ENCODE results near the gene PCDH7.

The PCDH7 gene

GRCh38 chr4:30720021-30720660 is at the start of gene PCDH7:
Gene PCDH7, plus strand, starts transcription at chr4:30720369. Its CDS starts 1,054 bp downstream, at chr4:30721423.
- peak; percentile 61 for DNase-seq

GRCh38 chr4:30671926-30672448 is 48.2 kb upstream of the PCDH7 start:
- DNase-seq = no peak

- no peak for DNase-seq
Measured at GRCh38 chr4:30696191-30696590, 24.0 kb upstream of the PCDH7 start.

- DNase-seq = peak; percentile 15
Measured at GRCh38 chr4:30714408-30715031, 5.6 kb upstream of the PCDH7 start.

- peak; percentile 47 for DNase-seq
Measured at GRCh38 chr4:30716158-30716557, 4.0 kb upstream of the PCDH7 start.

GRCh38 chr4:30716681-30717207 is 3.4 kb upstream of the PCDH7 start:
- peak; percentile 45 for DNase-seq

- DNase-seq = peak; percentile 65
Measured at GRCh38 chr4:30717208-30718020, 2.8 kb upstream of the PCDH7 start.

- DNase-seq = peak; percentile 64
Measured at GRCh38 chr4:30718021-30718542, 2.1 kb upstream of the PCDH7 start.

- DNase-seq = peak; percentile 40
Measured at GRCh38 chr4:30718641-30719453, 1.3 kb upstream of the PCDH7 start.

GRCh38 chr4:30719454-30720020 is 632 bp upstream of the PCDH7 start:
- DNase-seq = peak; percentile 57

GRCh38 chr4:30720661-30721184 is 554 bp downstream of the PCDH7 start:
- DNase-seq = peak; percentile 42

- DNase-seq = peak; percentile 26
Measured at GRCh38 chr4:30721185-30722091, 1.3 kb downstream of the PCDH7 start.

- DNase-seq = peak; percentile 50
Measured at GRCh38 chr4:30722092-30722358, 1.9 kb downstream of the PCDH7 start.

GRCh38 chr4:30722359-30723200 is 2.4 kb downstream of the PCDH7 start:
- DNase-seq = no peak

GRCh38 chr4:30723201-30723955 is 3.2 kb downstream of the PCDH7 start:
- DNase-seq = no peak

GRCh38 chr4:30724247-30724646 is 4.1 kb downstream of the PCDH7 start:
- DNase-seq = no peak

- no peak for DNase-seq
Measured at GRCh38 chr4:30725562-30725961, 5.4 kb downstream of the PCDH7 start.

GRCh38 chr4:30726090-30726675 is 6.0 kb downstream of the PCDH7 start:
- no peak for DNase-seq

- no peak for DNase-seq
Measured at GRCh38 chr4:30727409-30727808, 7.2 kb downstream of the PCDH7 start.

Data from HCEC 1CT (cell line).